Keratinocyte (primary cell): ENCODE results near the gene NXN. TPM values are rescaled to one million over a fixed set of nuclear protein-coding genes. Genes with fewer than 3 reads are reported as not detected.

ENCODE experiments used
- DNase-seq: peaks from one replicate; pipeline ENCODE4 v3.0.0-alpha.2; 2011; ENCODE audit warnings: low read depth, missing footprints, low spot score
- FAIRE-seq: peaks from 2 replicates; lab custom pipeline; 2011; peaks lifted over from hg19 to GRCh38; lab: Jason Lieb, UNC
- H2AFZ ChIP-seq: 2 replicates; pipeline ENCODE4 v1.6.0; 2012; ENCODE audit warnings: low read length, control low read depth, inconsistent platforms; ENCODE audit not compliant: control insufficient read depth
- H3K27ac ChIP-seq: 2 replicates; pipeline ENCODE4 v1.5.1; 2011; ENCODE audit warnings: low read length; ENCODE audit not compliant: control insufficient read depth, insufficient read depth
- H3K27me3 ChIP-seq: 3 replicates; pipeline ENCODE4 v1.6.0; 2011; ENCODE audit warnings: low read length; ENCODE audit not compliant: control insufficient read depth, insufficient read depth; ENCODE audit errors: extremely low read depth
- H3K36me3 ChIP-seq, 2 experiments: 2 replicates in 1 of 2; 3 replicates in 1 of 2; pipeline ENCODE4 v1.5.1; 2011; ENCODE audit warnings: low read length in 2 of 2, mild to moderate bottlenecking in 1 of 2; ENCODE audit not compliant: control insufficient read depth in 2 of 2, insufficient read depth in 2 of 2; ENCODE audit errors: extremely low read depth in 1 of 2
- H3K4me1 ChIP-seq: 3 replicates; pipeline ENCODE4 v1.5.1; 2011; ENCODE audit warnings: low read length; ENCODE audit not compliant: control insufficient read depth, insufficient read depth; ENCODE audit errors: extremely low read depth
- H3K4me2 ChIP-seq: 3 replicates; pipeline ENCODE4 v1.6.0; 2011; ENCODE audit warnings: low read depth, low read length; ENCODE audit not compliant: control insufficient read depth, insufficient read depth; ENCODE audit errors: extremely low read depth
- H3K4me3 ChIP-seq, 3 experiments: fragments of 200-600 bp in 1 of 3; sonication (generic) in 1 of 3; 2 replicates in 2 of 3; 3 replicates in 1 of 3; pipeline ENCODE4 v1.5.1; 2011 to 2016; ENCODE audit warnings: low read length in 3 of 3, mild to moderate bottlenecking in 3 of 3, control low read depth in 2 of 3, inconsistent platforms in 1 of 3, low read depth in 1 of 3, mixed read lengths in 1 of 3, mixed run types in 1 of 3, moderate library complexity in 1 of 3; ENCODE audit not compliant: control insufficient read depth in 2 of 3, insufficient read depth in 2 of 3; ENCODE audit errors: extremely low read depth in 1 of 3
- H3K79me2 ChIP-seq: 2 replicates; pipeline ENCODE4 v1.6.0; 2012; ENCODE audit warnings: low read length; ENCODE audit not compliant: control insufficient read depth, insufficient read depth
- H3K9ac ChIP-seq: 3 replicates; pipeline ENCODE4 v1.6.0; 2011; ENCODE audit warnings: low read length; ENCODE audit not compliant: control insufficient read depth, insufficient read depth; ENCODE audit errors: extremely low read depth
- H3K9me1 ChIP-seq: 3 replicates; pipeline ENCODE4 v1.6.0; 2011; ENCODE audit warnings: low read length; ENCODE audit not compliant: control insufficient read depth, insufficient read depth; ENCODE audit errors: extremely low read depth
- H3K9me3 ChIP-seq: 2 replicates; pipeline ENCODE4 v1.5.1; 2012; ENCODE audit warnings: low read depth, low read length; ENCODE audit not compliant: control insufficient read depth
- H4K20me1 ChIP-seq: 3 replicates; pipeline ENCODE4 v1.6.0; 2011; ENCODE audit warnings: low read length; ENCODE audit not compliant: control insufficient read depth, insufficient read depth; ENCODE audit errors: extremely low read depth
- CTCF ChIP-seq, 3 experiments: IDR thresholded peaks in 1 of 3; conservative IDR thresholded peaks in 1 of 3; optimal IDR thresholded peaks in 1 of 3; 2 replicates in 2 of 3; 3 replicates in 1 of 3; pipeline versions ENCODE3 to v1.5.1; 2011; ENCODE audit warnings: low read length in 3 of 3, mild to moderate bottlenecking in 3 of 3, moderate library complexity in 2 of 3, control low read depth in 1 of 3, inconsistent platforms in 1 of 3; ENCODE audit not compliant: insufficient read depth in 2 of 3; ENCODE audit errors: extremely low read depth in 1 of 3
- EZH2 ChIP-seq: IDR thresholded peaks from one replicate; pipeline ENCODE4 v1.6.1; 2012; ENCODE audit warnings: inconsistent platforms, mild to moderate bottlenecking, low read length, moderate library complexity
- dilution Hi-C: fragments of 300-500 bp; cut with MboI; formaldehyde crosslinking; loops from one replicate; pipeline ENCODE4 v1.7.0; 2020; ENCODE audit warnings: low sequenced_read_pairs; ENCODE audit not compliant: extremely low pct_ligation_motif_present
- polyA plus RNA-seq, 5 experiments: library from polyadenylated mRNA; depleted of rRNA in 3 of 5; stranded (reverse) in 3 of 5; stranded (forward) in 1 of 5; unstranded in 1 of 5; fragments of >200 nt; gene quantifications; 1 replicate in 1 of 5; 2 replicates in 3 of 5; 3 replicates in 1 of 5; pipeline versions ENCODE4 v1.2.1 to v1.2.3, GENCODE V29; 2011 to 2012; ENCODE audit warnings: missing spikeins in 2 of 5, low read depth in 1 of 5, low replicate concordance in 1 of 5

The NXN gene
- polyA plus RNA-seq, 1 donor (not counting 4 experiments of a cell fraction or from before 2014, with no cell fraction given) = 94.4 TPM

- no peaks in the 10 kb centered on the region for H3K4me1 ChIP-seq
- H3K79me2 ChIP-seq = no peaks in the 10 kb centered on the region
- H3K27me3 ChIP-seq = no peaks in the 10 kb centered on the region
- H3K9me3 ChIP-seq = no peaks in the 10 kb centered on the region
- H3K9me1 ChIP-seq = no peaks in the 10 kb centered on the region
- H3K4me3 ChIP-seq = no peak overlapping the region
- dilution Hi-C loops = no loop called here
- no peak for DNase-seq
- H3K4me2 ChIP-seq = no peak overlapping the region
- no peak overlapping the region for H3K9ac ChIP-seq
- H2AFZ ChIP-seq = no peak overlapping the region
- H3K27ac ChIP-seq = no peak overlapping the region
- no peaks in the 10 kb centered on the region for H3K36me3 ChIP-seq
- no peak for FAIRE-seq
- H4K20me1 ChIP-seq = no peaks in the 10 kb centered on the region
- TF ChIP-seq EZH2 (no peak), CTCF (optimal IDR thresholded peaks at IDR 0.05 in 1 of 3, IDR thresholded peaks at IDR 0.05 in 1 of 3, conservative IDR thresholded peaks at IDR 0.05 in 1 of 3; ENCODE audit: extremely low read depth in 1 of 3, insufficient read depth in 2 of 3, low read length in 3 of 3) (no peak)
Observed at GRCh38 chr17:1021147-1021546, 41.6 kb upstream of the NXN start.

- Histone ChIP-seq H3K27me3 (no peaks in the 10 kb centered on the region), H3K79me2 (no peaks in the 10 kb centered on the region), H3K9me1 (no peaks in the 10 kb centered on the region), H3K4me1 (no peaks in the 10 kb centered on the region), H4K20me1 (no peaks in the 10 kb centered on the region), H3K9me3 (no peaks in the 10 kb centered on the region), H3K9ac (no peak overlapping the region), H3K4me3 (no peak overlapping the region), H3K36me3 (no peaks in the 10 kb centered on the region), H3K4me2 (no peak overlapping the region), H2AFZ (no peak overlapping the region), H3K27ac (no peak overlapping the region)
- no peak for FAIRE-seq
- dilution Hi-C loops = no loop called here
- no peak for DNase-seq
- TF ChIP-seq EZH2 (no peak), CTCF (optimal IDR thresholded peaks at IDR 0.05 in 1 of 3, IDR thresholded peaks at IDR 0.05 in 1 of 3, conservative IDR thresholded peaks at IDR 0.05 in 1 of 3; ENCODE audit: extremely low read depth in 1 of 3, insufficient read depth in 2 of 3, low read length in 3 of 3) (no peak)
Observed at GRCh38 chr17:1019451-1019850, 39.9 kb upstream of the NXN start.
